Stomach (tissue), 4 donors: Measurements from ENCODE around the gene PPP1R9B.

Source experiments
- CTCF ChIP-seq, 7 experiments: fragments of 450-650 bp in 4 of 7; fragments of 200-600 bp in 3 of 7; sonication (generic) in 3 of 7; IDR thresholded peaks; one replicate each; pipeline ENCODE4 v1.5.1; 2016 to 2019; ENCODE audit warnings: antibody characterized with exemption in 7 of 7, control low read depth in 2 of 7, mild to moderate bottlenecking in 1 of 7
- POLR2A ChIP-seq, 4 donors: fragments of 450-650 bp; IDR thresholded peaks; one replicate each; pipeline ENCODE4 v1.6.1; 2016; ENCODE audit warnings: antibody characterized with exemption in 4 of 4, control low read depth in 2 of 4, mild to moderate bottlenecking in 1 of 4, moderate library complexity in 1 of 4
- POLR2AphosphoS5 ChIP-seq, 3 donors: sonication (generic); formaldehyde crosslinking; IDR thresholded peaks; one replicate each; pipeline ENCODE4 v1.6.1; 2016; ENCODE audit warnings: antibody characterized with exemption in 3 of 3

- TF ChIP-seq CTCF (IDR thresholded peaks at IDR 0.05) (no peak), POLR2A (IDR thresholded peaks at IDR 0.05) (no peak), POLR2AphosphoS5 (IDR thresholded peaks at IDR 0.05) (no peak)
These were observed 4.8 kb upstream of the PPP1R9B start for GRCh38 chr17:50155115-50155819.
